Adrenal gland (tissue), 12 donors: Measurements from ENCODE around the gene SEC11A. TPM values are rescaled to one million over a fixed set of nuclear protein-coding genes. Genes with fewer than 3 reads are reported as not detected.

Experiments
- DNase-seq, 7 donors: peaks; one replicate each; pipeline ENCODE4 v3.0.0-alpha.2; 2019 to 2020
- H3K27ac ChIP-seq, 5 donors: fragments of 200-600 bp; sonication (generic) in 4 of 5; 1 replicate in 3 of 5; 2 replicates in 2 of 5; pipeline versions ENCODE4 v1.5.1 to v1.8.0; 2016 to 2020; ENCODE audit warnings: mild to moderate bottlenecking in 1 of 5
- H3K27me3 ChIP-seq: fragments of 200-600 bp; 2 replicates; pipeline ENCODE4 v1.8.0; 2021
- H3K36me3 ChIP-seq, 2 donors: fragments of 200-600 bp; replicated peaks in 1 of 2; 1 replicate in 1 of 2; 2 replicates in 1 of 2; pipeline versions ENCODE4 v1.5.1 to v1.8.0; 2018 to 2022
- H3K4me1 ChIP-seq, 2 donors: fragments of 200-600 bp; replicated peaks in 1 of 2; 1 replicate in 1 of 2; 2 replicates in 1 of 2; pipeline versions ENCODE4 v1.5.1 to v1.8.0; 2018 to 2021
- H3K4me3 ChIP-seq, 4 donors: fragments of 200-600 bp; sonication (generic) in 3 of 4; one replicate each; pipeline ENCODE4 v1.5.1; 2016 to 2018
- H3K9me3 ChIP-seq, 3 donors: fragments of 200-600 bp; sonication (generic) in 1 of 3; replicated peaks in 1 of 3; 1 replicate in 2 of 3; 2 replicates in 1 of 3; pipeline versions ENCODE4 v1.5.1 to v1.8.0; 2016 to 2021
- CTCF ChIP-seq, 6 experiments: fragments of 450-650 bp in 4 of 6; fragments of 200-600 bp in 2 of 6; sonication (generic) in 1 of 6; IDR thresholded peaks; 1 replicate in 5 of 6; 2 replicates in 1 of 6; pipeline versions ENCODE4 v1.5.1 to v1.8.0; 2016 to 2021; ENCODE audit warnings: antibody characterized with exemption in 6 of 6, mild to moderate bottlenecking in 2 of 6, moderate library complexity in 1 of 6
- POLR2A ChIP-seq, 2 donors: fragments of 450-650 bp; IDR thresholded peaks; one replicate each; pipeline ENCODE4 v1.6.1; 2017; ENCODE audit warnings: antibody characterized with exemption in 2 of 2, mild to moderate bottlenecking in 2 of 2, moderate library complexity in 1 of 2
- WGBS, 4 donors: extraction: QIAGEN DNeasy Blood & Tissue Kit in 2 of 4; methylation state at CpG; one replicate each; pipeline versions ENCODE4 v1.1.5 to v1.1.7; 2013 to 2017; 5-methylcytosine and 5-hydroxymethylcytosine counted together
- intact Hi-C, 2 donors: fragments of 100-400 bp; cut with DNase I; formaldehyde crosslinking; loops; one replicate each; pipeline versions ENCODE4 v1.14.1 to v1.15.0; 2022 to 2023
- polyA plus RNA-seq, 3 donors: library from polyadenylated mRNA; stranded (reverse); fragments of 200-250 nt in 2 of 3; fragments of 350-450 nt in 1 of 3; fragmentation: Illumina TruSeq in 1 of 3; extraction: RNeasy Lipid Tissue Mini Kit (QIAGEN cat#74804) in 1 of 3; gene quantifications; one replicate each; pipeline ENCODE4 v1.2.3, GENCODE V29; 2013 to 2014
- total RNA-seq, 9 donors: library from RNA; depleted of rRNA in 4 of 9; stranded (reverse); fragments of >200 nt in 4 of 9; fragments of 120-200 nt in 1 of 9; fragmentation: NEBNext Ultra II Directional in 1 of 9; extraction: Animal tissue kit (Norgen Biotek cat#: 25700) in 1 of 9; gene quantifications; one replicate each; pipeline versions ENCODE4 v1.1.0 to v1.2.4, GENCODE V29; 2013 to 2023
- donor health status: healthy with polysubstance abuse.
- donor health status: Bipolar disorder and iron deficiency.
- donor health status: DM: yes; HTN: yes; CAD: no.
- donor health status: DM: no; HTN: no; CAD: no.
- donor health status: DM: no; HTN: no; CAD: no.
- donor health status: DM: yes; HTN: yes; CAD: no.

SEC11A gene
- total and polyA plus RNA-seq, 12 donors, result 130 to 240 (median 168) TPM

- no peak overlapping the region for H3K27ac ChIP-seq
- 90 to 94% (median 92%) methylated on average over 3 of the region's 3 CpGs for WGBS, 4 donors
- H3K27me3 ChIP-seq, result no peaks in the 10 kb centered on the region
- peaks cover 29 to 41% of the 10 kb centered on the region in 2 donors for H3K4me1 ChIP-seq
- no peak for TF ChIP-seq POLR2A (IDR thresholded peaks at IDR 0.05)
- TF ChIP-seq CTCF (IDR thresholded peaks at IDR 0.05), result no peak
- no peak overlapping the region for H3K4me3 ChIP-seq
- intact Hi-C loops, result no loop called here
- H3K9me3 ChIP-seq, result no peaks in the 10 kb centered on the region
- no peak for DNase-seq
- H3K36me3 ChIP-seq, result peaks cover 0 to 24% of the 10 kb centered on the region in 2 donors
Observed at GRCh38 chr15:84764585-84764984, 48.6 kb upstream of the SEC11A start.

GRCh38 chr15:84762840-84763572, 47.1 kb upstream of the SEC11A start:
- Histone ChIP-seq H3K4me3 (no peak overlapping the region), H3K9me3 (no peaks in the 10 kb centered on the region), H3K36me3 (peaks cover 0 to 9% of the 10 kb centered on the region in 2 donors), H3K27me3 (no peaks in the 10 kb centered on the region), H3K4me1 (peaks cover 29 to 54% of the 10 kb centered on the region in 2 donors), H3K27ac (peak overlapping the region in 1 of 5 donors; percentile 56)
- DNase-seq, result no peak
- intact Hi-C loops, result no loop called here
- WGBS, 4 donors, result 87 to 99% (median 95%) methylated on average over 3 of the region's 3 CpGs
- TF ChIP-seq POLR2A (IDR thresholded peaks at IDR 0.05), result no peak
- TF ChIP-seq CTCF (IDR thresholded peaks at IDR 0.05), result no peak

- intact Hi-C loops, result no loop called here
- Histone ChIP-seq H3K27me3 (no peaks in the 10 kb centered on the region), H3K4me3 (no peak overlapping the region), H3K9me3 (no peaks in the 10 kb centered on the region), H3K4me1 (peaks cover 29 to 54% of the 10 kb centered on the region in 2 donors), H3K36me3 (peaks cover 0 to 6% of the 10 kb centered on the region in 2 donors), H3K27ac (peak overlapping the region in 3 of 5 donors; percentile 25 to 42 (median 32))
- DNase-seq, result no peak
- WGBS, 4 donors, result 20 to 25% (median 25%) methylated on average over 4 of the region's 4 CpGs
- no peak for TF ChIP-seq CTCF (IDR thresholded peaks at IDR 0.05)
Observed at GRCh38 chr15:84761607-84762131, 45.7 kb upstream of the SEC11A start.

- Histone ChIP-seq H3K4me1 (peaks cover 29 to 66% of the 10 kb centered on the region in 2 donors), H3K9me3 (no peaks in the 10 kb centered on the region), H3K27ac (no peak overlapping the region), H3K36me3 (no peaks in the 10 kb centered on the region), H3K27me3 (no peaks in the 10 kb centered on the region), H3K4me3 (no peak overlapping the region)
- DNase-seq, result no peak
- intact Hi-C loops, result no loop called here
- WGBS, 4 donors, result 92 to 100% (median 96%) methylated on average over 1 of the region's 1 CpG
- TF ChIP-seq CTCF (IDR thresholded peaks at IDR 0.05) (no peak), POLR2A (IDR thresholded peaks at IDR 0.05) (no peak)
Observed at GRCh38 chr15:84760219-84760618, 44.3 kb upstream of the SEC11A start.
